Upper lobe of left lung (tissue), 4 donors: ENCODE results near the gene TNFSF11.

Source experiments
- EP300 ChIP-seq, 4 donors: sonication (generic); formaldehyde crosslinking; IDR thresholded peaks; one replicate each; pipeline ENCODE4 v1.5.1; 2017; ENCODE audit warnings: antibody characterized with exemption in 4 of 4, control low read depth in 2 of 4
- TF ChIP-seq, protein P1 (sequence below), 6 experiments: fragments of 450-650 bp in 4 of 6; fragments of 200-600 bp in 2 of 6; sonication (generic) in 2 of 6; IDR thresholded peaks; one replicate each; pipeline ENCODE4 v1.5.1; 2016 to 2019; ENCODE audit warnings: antibody characterized with exemption in 6 of 6

DNA sequence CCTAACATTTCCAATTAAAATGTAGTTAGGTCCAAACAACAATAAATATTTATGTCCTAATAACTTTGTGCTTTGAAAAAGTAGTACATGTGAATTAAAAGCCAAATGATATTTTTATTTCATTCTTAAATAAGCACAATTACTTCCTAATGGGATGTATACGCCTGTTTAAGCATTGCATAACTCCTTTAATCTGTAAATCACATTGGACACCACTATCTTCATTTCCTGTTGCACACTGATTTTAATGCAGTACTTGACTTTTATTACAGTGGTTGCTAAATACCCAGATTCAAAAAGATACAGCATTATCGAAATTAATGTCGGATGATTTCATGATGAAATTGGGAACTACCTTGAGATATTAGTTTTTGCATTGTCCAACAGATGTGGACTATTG, 70.9 kb downstream of the TNFSF11 start:
- TF ChIP-seq, protein P1, sequence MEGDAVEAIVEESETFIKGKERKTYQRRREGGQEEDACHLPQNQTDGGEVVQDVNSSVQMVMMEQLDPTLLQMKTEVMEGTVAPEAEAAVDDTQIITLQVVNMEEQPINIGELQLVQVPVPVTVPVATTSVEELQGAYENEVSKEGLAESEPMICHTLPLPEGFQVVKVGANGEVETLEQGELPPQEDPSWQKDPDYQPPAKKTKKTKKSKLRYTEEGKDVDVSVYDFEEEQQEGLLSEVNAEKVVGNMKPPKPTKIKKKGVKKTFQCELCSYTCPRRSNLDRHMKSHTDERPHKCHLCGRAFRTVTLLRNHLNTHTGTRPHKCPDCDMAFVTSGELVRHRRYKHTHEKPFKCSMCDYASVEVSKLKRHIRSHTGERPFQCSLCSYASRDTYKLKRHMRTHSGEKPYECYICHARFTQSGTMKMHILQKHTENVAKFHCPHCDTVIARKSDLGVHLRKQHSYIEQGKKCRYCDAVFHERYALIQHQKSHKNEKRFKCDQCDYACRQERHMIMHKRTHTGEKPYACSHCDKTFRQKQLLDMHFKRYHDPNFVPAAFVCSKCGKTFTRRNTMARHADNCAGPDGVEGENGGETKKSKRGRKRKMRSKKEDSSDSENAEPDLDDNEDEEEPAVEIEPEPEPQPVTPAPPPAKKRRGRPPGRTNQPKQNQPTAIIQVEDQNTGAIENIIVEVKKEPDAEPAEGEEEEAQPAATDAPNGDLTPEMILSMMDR (IDR thresholded peaks at IDR 0.05): no peak
- no peak for TF ChIP-seq EP300 (IDR thresholded peaks at IDR 0.05)
